HG02870 (cell line): ENCODE results near the gene TAMM41.
"Not testable (repeated sequence)": the region's sequence is repeated elsewhere in the genome, so short reads cannot be mapped to it uniquely, and the experiment has no call there.

Source experiments
- ATAC-seq: cut with Tn5 transposase; IDR thresholded peaks from one replicate; pipeline ENCODE4 v1.9.1; 2021; ENCODE audit warnings: mild to moderate bottlenecking, moderate library complexity; ENCODE audit not compliant: unreplicated experiment

Gene TAMM41

DNA sequence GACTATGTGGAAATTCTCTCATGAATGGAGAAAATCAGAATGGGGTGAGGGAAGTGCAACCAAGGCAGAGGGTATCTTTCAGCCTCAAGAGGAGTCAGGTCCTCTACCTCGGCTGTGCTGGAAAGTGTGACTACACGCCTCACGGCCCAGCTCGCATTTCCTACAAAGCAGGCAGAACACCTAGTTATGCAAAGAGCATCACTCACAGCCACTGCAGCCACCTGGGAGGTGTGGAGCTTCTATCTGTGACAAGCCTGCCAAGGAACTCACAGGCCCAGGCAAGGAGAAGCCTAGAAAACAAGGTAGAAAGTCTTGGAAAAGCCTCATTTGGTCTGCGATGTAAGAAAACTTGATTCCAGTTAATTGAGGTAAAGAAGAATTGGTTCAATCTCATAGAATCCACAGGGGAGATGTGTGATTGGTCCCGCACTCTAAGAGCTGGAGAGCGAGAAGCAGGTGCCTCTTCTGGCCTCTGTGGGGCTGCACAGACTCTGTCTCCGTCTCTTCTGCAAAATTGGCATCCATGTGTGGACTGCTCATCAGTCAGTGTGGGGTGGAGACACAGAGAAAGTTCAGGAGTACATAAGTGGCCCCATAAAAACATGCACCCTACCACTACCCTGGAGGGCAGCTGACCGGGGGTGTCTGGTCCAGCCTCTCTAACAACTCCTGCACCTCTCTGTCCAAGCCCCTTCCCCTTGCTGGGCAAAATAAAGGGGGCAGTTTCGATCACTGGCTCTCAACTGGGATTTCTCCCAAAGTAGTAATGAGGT lies 76.8 kb downstream of the TAMM41 start:
- ATAC-seq: no peak

DNA sequence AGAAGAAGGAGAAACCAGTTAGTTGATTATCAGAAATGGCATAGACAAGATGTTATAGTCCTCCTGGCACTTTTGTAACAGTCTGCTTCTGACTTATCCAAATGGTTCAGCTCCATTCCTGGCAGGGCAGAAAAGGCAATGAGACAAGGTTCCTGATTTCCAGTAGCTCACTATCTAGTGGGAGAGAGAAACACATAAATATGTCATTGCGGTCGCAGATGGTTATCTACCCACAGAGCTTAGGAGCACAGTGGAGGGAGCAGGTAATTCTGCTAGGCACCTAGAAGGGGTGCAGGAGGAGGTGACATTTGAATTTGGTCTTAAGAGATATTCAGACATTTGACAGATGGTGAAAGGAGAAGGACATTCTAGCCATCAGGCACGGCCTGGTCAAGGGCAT lies 78.1 kb downstream of the TAMM41 start:
- no peak for ATAC-seq

DNA sequence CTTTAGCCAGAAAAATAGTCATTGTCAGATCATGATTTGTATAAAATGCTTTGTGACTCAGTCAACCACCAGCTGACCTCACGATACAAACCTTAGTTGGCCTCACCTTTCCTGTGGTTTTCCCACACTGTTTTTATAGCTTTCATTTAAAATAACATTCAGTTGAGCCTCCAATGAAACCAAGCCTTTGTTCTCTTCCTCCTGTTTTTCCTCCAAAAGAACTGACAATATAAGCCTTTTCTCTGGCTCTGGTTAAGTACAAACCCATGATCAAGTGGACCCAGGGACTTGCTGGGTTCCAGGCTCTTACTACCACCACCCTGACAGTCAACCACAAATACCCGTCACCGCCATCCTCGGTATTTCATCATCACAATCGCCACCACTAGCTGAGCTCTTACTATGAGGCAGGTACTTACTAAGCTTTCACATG lies 81.7 kb downstream of the TAMM41 start:
- ATAC-seq: no peak

DNA sequence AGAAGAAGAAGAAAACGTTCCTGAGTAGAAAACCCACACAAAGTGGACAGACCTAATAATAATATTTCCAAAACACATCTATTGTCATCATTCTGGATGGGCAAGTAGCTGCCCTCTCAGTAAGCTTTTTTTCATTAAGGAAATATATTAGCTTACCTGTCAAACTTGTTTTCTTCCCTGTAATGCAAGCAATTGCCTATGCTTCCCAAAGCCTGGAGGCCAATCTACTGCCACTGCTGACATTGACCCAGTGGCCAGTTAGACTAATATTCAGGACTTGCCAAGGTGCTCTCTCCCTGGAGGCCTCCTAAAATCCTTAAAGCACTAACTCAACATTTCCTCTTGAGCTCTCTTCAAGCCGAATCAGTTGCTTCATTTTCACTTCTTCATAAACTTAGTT lies 86.7 kb downstream of the TAMM41 start:
- no peak for ATAC-seq

DNA sequence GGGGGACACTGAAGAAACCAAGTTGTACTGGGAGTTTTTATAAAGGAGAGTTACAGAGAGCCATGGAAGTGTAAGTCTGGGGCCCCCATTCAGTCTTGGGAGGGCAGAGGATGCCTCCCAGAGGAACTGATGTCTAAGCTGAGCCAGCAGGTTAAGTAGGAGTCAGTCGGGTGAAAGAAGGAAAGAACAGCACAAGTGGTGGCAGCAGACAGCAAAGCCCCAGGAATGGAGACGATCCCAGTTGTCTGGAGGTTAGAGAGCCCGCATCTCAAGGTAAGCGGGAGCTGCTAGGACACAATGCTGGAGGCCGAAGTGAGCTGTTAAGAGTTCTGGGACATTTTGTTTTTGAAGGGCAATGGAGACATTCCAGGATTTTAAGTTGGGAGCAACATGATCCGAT lies 88.8 kb downstream of the TAMM41 start:
- ATAC-seq: no peak

DNA sequence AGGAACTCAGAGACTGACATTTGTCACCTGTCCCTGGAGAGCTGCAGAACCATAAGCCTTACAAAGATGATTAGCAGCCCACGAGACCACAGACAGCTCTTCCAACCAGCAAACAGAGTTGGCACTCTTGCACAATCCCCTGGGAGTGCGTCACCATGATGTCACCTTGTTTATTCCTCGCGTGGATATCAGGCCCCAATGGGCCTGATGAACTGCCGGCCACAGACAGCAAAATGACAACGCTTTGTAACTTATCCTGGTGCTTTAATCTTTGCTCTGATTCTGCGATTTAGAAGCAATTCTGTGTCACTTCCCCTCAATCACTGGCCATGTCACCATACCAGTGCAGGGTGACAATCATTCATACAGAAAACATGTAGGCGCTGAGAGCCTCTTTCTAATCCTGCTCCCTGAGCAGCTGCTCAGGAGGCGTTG lies 89.2 kb downstream of the TAMM41 start:
- ATAC-seq: no peak

DNA sequence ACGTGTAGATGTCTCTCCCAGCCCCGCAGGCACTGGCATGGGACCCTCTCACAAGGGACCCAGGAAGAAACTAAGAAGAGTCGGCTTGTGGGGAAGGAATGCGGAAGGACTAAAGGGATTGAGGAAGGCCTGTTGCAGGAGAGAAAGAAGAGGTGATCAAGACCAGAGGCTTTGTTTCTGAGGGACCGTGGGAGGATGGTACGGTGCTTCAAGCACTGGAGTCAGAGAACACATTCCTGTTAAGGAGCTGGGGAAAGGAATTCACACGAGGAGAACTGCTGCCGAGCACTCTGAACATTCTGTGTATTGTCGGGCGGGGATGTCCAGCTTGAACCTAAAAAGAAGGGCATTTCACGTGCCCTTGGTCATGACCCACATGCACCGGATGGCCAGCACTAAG lies 91.4 kb downstream of the TAMM41 start:
- no peak for ATAC-seq

DNA sequence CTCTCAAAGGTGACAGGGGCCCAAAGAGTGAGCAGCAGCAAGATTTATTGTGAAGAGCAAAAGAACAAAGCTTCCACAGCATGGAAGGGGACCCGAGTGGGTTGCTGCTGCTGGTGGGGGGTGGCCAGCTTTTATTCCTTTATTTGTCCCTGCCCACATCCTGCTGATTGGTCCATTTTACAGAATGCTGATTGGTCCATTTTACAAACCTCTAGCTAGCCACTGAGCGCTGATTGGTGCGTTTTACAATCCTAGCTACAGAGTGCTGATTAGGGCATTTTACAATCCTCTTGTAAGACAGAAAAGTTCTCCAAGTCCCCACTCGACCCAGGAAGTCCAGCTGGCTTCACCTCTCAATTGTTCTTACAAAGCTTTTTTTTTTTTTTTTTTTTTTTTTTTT lies 94.4 kb downstream of the TAMM41 start:
- not testable (repeated sequence) for ATAC-seq

DNA sequence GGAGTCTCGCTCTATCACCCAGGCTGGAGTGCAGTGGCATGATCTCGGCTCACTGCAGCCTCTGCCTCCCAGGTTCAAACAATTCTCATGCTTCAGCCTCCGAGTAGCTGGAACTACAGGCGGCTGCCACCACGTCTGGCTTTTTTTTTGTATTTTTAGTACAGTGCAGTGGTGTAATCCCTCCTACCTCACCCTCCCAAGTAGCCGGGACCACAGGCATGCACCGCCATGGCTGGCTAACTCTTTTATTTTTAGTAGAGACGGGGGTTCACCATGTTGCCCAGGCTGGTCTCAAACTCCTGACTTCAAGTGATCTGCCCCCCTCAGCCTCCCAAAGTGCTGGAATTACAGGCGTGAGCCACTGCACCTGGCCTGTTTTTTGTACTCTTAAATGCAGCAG lies 98.4 kb downstream of the TAMM41 start:
- ATAC-seq: not testable (repeated sequence)
